ENCODE data around the gene MESD.

MESD gene

GRCh38 chr15:81018197-81018596 is 28.6 kb upstream of the MESD start:
- Histone ChIP-seq H3K27me3 (no peaks in the 10 kb centered on the region), H3K27ac (no peak overlapping the region), H3K4me1 (ENCODE audit: control insufficient read depth in 1 of 2, insufficient read depth in 1 of 2, low read depth in 1 of 2, low read length in 1 of 2) (peaks cover 7 to 8% of the 10 kb centered on the region in 2 experiments), H3K36me3 (no peaks in the 10 kb centered on the region), H3K4me3 (ENCODE audit: low read depth in 1 of 2, low read length in 1 of 2) (no peak overlapping the region), H3K9me3 (no peaks in the 10 kb centered on the region)
- no peak for TF ChIP-seq CTCF (IDR thresholded peaks at IDR 0.05)

- Histone ChIP-seq H3K4me3 (ENCODE audit: low read depth in 1 of 2, low read length in 1 of 2) (no peak overlapping the region), H3K27ac (no peak overlapping the region), H3K36me3 (no peaks in the 10 kb centered on the region), H3K27me3 (no peaks in the 10 kb centered on the region), H3K4me1 (ENCODE audit: control insufficient read depth in 1 of 2, insufficient read depth in 1 of 2, low read depth in 1 of 2, low read length in 1 of 2) (no peaks in the 10 kb centered on the region), H3K9me3 (no peaks in the 10 kb centered on the region)
- TF ChIP-seq CTCF (IDR thresholded peaks at IDR 0.05): no peak
These were observed 27.0 kb upstream of the MESD start for GRCh38 chr15:81016489-81017068.

GRCh38 chr15:81015621-81016488 is 26.2 kb upstream of the MESD start:
- H3K27me3 ChIP-seq: no peaks in the 10 kb centered on the region
- H3K4me3 ChIP-seq (ENCODE audit: low read depth in 1 of 2, low read length in 1 of 2): no peak overlapping the region
- H3K27ac ChIP-seq: no peak overlapping the region
- TF ChIP-seq CTCF (IDR thresholded peaks at IDR 0.05): no peak
- no peaks in the 10 kb centered on the region for H3K36me3 ChIP-seq
- H3K9me3 ChIP-seq: no peaks in the 10 kb centered on the region
- H3K4me1 ChIP-seq (ENCODE audit: control insufficient read depth in 1 of 2, insufficient read depth in 1 of 2, low read depth in 1 of 2, low read length in 1 of 2): no peaks in the 10 kb centered on the region

- Histone ChIP-seq H3K9me3 (no peaks in the 10 kb centered on the region), H3K27ac (no peak overlapping the region), H3K27me3 (no peaks in the 10 kb centered on the region), H3K4me3 (ENCODE audit: low read depth in 1 of 2, low read length in 1 of 2) (no peak overlapping the region), H3K4me1 (ENCODE audit: control insufficient read depth in 1 of 2, insufficient read depth in 1 of 2, low read depth in 1 of 2, low read length in 1 of 2) (no peaks in the 10 kb centered on the region), H3K36me3 (no peaks in the 10 kb centered on the region)
- TF ChIP-seq CTCF (IDR thresholded peaks at IDR 0.05): no peak
These were observed 25.0 kb upstream of the MESD start for GRCh38 chr15:81014446-81015093.

- Histone ChIP-seq H3K27me3 (no peaks in the 10 kb centered on the region), H3K4me3 (ENCODE audit: low read depth in 1 of 2, low read length in 1 of 2) (no peak overlapping the region), H3K36me3 (no peaks in the 10 kb centered on the region), H3K4me1 (ENCODE audit: control insufficient read depth in 1 of 2, insufficient read depth in 1 of 2, low read depth in 1 of 2, low read length in 1 of 2) (no peaks in the 10 kb centered on the region), H3K9me3 (no peaks in the 10 kb centered on the region), H3K27ac (no peak overlapping the region)
- TF ChIP-seq CTCF (IDR thresholded peaks at IDR 0.05): no peak
These were observed 23.8 kb upstream of the MESD start for GRCh38 chr15:81013396-81013929.
